GM15510 (cell line): ENCODE results near the gene GJB4.

Experiments
- POLR2A ChIP-seq: IDR thresholded peaks from 3 replicates; pipeline ENCODE4 v1.6.1; 2011; ENCODE audit warnings: borderline replicate concordance; ENCODE audit not compliant: insufficient read length; ENCODE audit errors: extremely low read depth

GJB4 gene

DNA sequence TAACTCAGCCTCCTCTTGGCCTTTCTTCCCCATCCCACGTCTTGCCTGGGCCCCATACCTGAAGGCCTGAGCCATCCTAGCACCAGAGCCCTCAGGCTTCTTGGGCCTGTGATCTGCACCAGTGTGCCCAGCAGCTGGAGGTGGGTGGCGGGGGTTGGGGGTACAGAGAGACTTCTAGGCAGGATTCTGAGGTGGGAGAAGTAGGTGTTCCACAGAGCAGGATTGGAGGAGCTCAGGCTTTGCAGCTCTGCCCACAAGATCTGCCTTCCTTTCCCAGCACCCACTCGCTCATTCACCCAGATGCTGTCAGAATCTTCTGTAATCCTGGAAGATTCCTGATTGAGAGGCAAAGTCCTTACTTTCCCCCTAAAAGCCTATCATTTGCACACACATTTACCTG is 14.7 kb upstream of the GJB4 start:
- no peak for TF ChIP-seq POLR2A

DNA sequence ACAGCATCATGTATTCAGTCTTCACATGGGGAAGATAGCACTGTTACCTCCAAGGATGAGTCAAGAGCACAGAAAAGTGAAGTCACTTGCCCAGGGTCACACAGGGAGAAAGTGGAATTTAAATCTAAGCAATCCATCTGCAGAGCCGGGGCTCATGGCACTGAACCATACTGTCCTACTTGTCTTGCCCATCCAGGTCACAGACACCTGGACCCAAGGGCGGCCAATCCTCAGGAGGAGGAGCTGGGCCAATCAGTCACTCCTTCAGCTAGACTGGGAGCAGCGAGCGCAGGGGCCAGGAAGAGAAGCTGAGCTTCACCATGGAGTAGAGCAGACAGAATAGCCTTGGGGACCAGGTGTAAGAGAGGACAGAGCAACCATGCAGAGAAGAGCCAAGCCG is 13.9 kb upstream of the GJB4 start:
- no peak for TF ChIP-seq POLR2A

DNA sequence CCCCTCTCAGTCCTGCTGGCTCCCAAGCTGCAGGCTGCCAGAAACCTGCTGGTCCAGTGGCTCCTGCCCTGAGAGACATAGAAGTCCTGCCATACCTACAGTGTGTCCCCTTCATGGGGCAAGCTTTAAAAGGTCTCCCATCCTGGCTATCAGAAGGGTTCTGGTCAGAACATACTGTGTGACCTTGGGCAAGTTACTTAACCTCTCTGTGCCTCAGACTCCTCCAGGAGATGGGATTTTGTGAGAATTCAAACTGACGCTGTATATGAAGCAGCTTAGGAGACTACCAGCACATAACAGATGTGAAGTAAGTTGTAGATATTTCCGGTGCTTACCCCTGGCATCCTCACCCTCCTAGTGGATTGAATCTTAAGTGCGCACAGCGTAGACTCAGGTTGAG is 13.4 kb upstream of the GJB4 start:
- TF ChIP-seq POLR2A = no peak

DNA sequence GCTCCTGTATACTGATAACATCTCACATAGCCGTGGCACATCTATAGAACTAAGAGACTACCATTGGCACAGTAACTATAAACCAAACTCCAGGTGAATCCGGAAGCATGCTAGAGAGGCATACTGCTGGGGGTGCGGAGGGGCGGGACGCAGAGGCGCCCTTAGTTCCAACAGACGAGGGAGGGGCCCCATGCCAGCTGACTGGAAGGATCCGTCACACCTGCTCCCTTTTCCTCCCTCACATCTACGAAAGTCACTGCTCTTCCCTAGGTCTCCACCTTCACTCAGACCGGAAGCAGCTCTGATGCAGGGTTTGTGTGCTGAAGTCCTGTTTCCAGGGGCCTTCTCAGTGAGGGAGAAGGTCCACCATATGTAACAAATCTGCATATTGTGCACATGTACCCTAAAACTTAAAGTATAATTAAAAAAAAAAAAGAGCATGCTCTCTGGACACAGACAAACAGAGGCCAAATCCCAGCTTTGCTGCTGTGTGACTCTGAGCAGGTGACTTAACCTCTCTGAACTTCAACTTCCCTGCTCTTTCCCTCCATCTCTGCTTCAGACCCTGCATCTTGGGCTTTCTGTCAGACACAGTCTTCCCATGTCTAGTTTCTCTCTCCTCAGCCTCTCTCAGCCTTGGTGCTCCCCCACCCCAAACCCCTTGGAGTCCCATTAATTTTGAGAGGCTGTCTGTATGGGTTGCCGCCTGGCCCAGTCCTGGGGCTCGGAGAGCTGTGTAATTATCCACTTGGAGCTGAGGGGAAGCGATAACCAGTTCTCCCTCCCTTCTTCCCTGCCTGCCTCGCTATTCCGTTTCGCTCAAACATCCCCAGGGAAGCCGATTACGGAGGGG is 12.5 kb upstream of the GJB4 start:
- TF ChIP-seq POLR2A = no peak

DNA sequence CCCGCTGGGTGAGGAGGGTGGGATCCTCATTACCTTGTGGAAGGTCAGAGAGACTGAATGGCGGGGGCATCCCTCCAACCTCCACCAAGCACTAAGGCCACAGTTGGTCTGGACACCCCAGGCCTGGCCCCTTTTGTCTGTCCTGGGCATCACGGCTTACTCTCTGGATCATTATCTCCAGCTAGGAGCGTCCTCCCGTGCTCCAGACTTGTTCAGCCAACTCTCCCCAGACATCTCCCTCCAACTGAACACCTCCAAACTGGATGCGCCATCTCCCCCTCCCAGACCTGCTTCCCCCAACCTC is 11.9 kb upstream of the GJB4 start:
- TF ChIP-seq POLR2A = no peak

DNA sequence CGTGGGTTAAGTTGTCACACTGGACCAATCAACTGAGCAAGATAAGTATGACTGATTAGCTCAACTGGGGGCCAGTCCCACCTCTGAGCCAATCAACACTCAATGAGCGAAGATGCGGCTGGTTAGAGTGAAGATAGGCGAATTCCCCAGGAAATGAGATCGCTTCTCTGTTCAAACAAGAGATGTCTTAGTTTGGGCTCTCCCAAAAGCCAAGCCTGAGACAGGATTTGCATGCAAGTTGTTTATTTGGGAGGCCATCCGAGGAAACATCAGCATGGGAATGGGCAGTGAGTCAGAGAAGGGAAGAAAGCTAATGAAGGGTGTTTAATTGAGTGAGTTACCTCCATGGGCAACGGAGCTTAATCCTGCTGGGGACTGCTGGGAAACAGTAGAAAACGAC is 9.5 kb upstream of the GJB4 start:
- TF ChIP-seq POLR2A = no peak

DNA sequence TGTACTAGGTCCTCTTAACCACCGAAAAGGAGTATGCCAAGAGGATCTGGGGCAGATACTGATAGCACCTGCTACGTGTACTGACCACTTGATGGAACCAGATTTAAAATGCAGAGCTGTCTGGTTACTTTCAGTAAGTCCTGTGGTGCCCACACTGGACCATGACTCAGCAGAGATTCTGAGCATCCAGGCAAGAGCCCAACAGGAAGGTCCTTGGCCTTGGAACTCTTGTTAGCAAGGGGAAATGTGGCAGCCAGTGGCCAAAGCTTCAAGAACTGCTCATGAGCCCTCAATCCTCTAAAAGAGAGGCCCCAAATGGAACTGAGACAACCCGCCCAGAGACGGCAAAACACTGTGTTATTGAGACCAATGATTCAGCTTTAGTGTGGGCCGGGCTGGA is 8.9 kb upstream of the GJB4 start:
- no peak for TF ChIP-seq POLR2A

DNA sequence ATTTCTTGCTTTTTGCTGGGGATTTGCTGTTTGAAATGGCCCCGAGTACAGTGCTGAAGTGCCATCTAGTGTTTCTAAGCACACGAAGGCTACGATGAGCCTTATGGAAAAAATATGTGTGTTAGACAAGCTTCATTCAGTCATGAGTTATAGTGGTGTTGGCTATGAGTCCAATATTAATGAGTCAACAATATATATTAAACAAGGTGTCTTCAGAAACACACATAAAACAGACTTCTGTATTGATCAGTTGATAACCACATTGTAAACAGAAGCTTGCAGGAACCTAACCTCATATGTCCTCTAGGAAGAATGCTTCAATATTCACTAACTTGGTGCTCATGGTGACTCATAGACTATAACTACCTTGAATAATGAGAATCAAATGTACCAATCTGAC is 6.4 kb upstream of the GJB4 start:
- TF ChIP-seq POLR2A = no peak

DNA sequence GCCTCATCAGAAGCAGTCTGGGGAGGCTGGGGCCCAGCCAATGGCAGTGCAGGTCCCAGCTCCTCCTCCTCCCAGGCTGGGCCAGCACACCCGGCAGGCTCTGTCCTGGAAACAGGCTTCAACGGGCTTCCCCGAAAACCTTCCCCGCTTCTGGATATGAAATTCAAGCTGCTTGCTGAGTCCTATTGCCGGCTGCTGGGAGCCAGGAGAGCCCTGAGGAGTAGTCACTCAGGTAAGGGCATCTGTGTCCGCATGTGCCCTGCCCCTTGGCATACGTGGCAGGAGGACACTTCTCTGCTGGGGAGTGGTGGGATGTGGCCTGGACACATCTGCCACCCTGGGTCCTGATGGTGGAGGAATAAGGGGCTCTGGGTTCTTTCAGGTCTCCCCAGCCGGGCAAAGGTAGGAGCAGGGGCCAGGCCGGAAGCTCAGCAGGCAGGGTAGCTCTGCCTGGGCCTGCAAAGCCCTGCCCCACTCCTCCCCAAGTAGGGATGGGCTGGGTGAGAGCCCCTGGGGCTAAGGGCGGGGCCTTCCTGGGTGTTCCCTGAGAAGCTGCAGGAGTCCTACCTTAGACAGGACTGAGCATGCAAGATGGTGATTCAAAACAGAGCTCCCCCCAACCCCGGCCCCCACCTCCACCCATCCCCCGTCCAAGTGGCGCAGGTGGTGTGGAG is 4.4 kb upstream of the GJB4 start, which contains the start of gene GJB5:
Gene GJB5 (plus strand): TSS at position 84 of the 674 bp plus-strand sequence. CDS start 2,284 bp downstream, outside the sequence.
- TF ChIP-seq POLR2A = no peak

DNA sequence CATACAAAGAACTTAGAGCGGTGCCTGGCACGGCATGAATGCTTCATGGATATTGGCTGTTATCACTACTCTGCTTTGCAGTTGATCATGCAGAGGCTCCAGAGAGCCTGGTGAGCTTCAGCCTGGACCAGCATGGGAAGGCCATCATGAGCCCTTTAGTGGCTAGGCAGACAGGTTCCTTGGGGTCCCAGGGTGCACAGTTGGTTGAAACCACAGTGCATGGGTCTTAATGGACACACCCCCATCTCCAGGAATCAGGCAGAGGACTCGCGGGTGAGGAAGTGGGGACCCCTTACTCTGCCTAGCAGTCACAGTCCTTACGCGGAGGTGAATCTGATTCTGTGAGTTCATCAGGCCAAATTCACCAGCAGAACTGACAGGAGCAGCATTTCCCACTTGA is 3.6 kb upstream of the GJB4 start:
- TF ChIP-seq POLR2A = no peak

DNA sequence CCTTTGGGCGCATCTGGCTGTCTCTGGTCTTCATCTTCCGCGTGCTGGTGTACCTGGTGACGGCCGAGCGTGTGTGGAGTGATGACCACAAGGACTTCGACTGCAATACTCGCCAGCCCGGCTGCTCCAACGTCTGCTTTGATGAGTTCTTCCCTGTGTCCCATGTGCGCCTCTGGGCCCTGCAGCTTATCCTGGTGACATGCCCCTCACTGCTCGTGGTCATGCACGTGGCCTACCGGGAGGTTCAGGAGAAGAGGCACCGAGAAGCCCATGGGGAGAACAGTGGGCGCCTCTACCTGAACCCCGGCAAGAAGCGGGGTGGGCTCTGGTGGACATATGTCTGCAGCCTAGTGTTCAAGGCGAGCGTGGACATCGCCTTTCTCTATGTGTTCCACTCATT is 2.2 kb upstream of the GJB4 start:
- no peak for TF ChIP-seq POLR2A

DNA sequence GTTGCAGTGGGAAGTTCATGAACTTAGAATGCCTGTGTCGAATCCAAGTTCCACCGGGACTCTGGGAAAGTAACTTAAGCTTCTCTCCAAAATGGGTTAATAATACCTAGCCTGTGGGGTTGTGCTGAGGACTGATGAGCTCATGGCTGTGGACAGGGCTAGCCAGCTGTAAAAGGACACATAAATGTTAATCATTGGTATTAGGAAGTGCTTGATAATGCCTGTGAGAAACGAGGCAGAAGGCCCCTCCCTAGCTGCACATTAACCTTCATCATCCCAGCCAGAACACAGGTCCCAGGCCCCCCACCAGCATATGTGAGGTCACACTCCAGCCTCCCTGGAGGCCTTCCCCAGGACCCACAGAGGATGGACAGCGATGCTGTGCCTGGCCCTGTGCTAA is 789 bp upstream of the GJB4 start:
- no peak for TF ChIP-seq POLR2A

DNA sequence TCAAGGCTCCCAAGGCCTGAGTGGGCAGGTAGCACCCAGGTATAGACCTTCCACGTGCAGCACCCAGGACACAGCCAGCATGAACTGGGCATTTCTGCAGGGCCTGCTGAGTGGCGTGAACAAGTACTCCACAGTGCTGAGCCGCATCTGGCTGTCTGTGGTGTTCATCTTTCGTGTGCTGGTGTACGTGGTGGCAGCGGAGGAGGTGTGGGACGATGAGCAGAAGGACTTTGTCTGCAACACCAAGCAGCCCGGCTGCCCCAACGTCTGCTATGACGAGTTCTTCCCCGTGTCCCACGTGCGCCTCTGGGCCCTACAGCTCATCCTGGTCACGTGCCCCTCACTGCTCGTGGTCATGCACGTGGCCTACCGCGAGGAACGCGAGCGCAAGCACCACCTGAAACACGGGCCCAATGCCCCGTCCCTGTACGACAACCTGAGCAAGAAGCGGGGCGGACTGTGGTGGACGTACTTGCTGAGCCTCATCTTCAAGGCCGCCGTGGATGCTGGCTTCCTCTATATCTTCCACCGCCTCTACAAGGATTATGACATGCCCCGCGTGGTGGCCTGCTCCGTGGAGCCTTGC is 1.7 kb downstream of the GJB4 start:
- no peak for TF ChIP-seq POLR2A

DNA sequence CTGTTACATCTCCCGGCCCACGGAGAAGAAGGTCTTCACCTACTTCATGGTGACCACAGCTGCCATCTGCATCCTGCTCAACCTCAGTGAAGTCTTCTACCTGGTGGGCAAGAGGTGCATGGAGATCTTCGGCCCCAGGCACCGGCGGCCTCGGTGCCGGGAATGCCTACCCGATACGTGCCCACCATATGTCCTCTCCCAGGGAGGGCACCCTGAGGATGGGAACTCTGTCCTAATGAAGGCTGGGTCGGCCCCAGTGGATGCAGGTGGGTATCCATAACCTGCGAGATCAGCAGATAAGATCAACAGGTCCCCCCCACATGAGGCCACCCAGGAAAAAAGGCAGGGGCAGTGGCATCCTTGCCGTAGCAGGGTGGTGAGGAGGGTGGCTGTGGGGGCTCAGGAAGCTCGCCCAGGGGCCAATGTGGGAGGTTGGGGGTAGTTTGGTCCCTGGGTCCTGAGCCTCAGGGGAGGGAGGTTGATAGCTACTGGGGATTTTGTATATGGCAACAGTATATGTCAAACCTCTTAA is 2.3 kb downstream of the GJB4 start:
- no peak for TF ChIP-seq POLR2A

DNA sequence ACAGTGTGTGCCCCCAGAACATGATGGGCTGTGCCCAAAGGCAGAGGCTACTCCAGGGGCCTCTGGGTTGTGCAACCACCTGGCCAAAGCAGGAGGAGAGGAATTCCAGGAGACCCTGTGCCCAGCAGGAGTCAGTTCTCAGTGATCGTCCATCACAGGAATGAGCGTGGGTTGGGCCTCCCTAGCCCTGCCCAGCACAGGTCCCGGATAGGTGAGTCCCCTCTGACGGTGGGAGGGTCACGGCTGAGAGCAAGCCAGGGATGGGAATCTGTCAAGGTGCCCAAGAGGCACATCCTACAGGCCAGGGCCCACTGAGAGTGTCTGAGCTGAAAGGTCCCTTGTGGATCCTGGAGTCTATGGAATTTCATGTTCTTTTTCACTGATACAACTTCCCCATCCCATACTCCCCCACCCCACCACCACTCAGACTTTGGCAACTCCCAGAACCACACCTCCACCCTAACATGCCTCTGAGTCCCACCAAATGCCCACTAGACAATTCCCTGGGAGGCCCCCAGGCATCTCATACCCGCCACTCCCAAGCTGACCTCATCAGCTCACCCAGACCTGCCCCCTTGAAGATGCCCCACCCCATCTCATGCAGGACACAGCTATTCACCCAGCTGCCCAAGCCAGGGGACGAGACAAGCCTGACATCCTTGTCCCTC is 3.1 kb downstream of the GJB4 start:
- TF ChIP-seq POLR2A = no peak

DNA sequence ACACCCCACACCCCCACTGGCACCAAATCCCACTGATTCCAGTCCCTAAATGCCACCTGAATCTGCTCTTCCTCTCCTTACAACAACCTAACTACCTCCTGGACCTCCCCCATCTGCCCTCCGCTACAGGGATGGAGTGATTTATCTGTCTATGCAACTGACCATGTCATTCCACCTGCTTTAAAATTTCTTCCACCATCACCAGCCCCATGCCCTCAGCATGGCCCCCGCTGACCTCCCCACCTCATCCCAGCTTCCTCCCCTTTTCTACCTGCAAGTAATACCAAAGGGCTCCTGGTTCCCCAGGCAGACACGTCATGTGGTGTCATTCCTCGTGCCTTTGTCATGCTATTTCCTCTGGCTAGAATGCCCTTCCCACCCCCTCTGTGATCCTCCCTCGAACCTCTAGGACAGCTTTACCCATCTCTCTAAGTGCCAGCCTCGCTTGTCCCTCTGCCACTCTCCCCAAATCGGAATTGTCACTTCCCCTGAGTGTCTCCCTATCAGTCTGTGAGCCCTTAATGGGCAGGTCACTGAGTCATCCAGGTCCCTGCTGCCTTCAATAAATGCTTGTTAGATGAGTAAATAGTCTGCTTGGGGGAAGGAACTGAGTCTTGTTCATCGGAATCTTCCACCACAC is 3.7 kb downstream of the GJB4 start:
- TF ChIP-seq POLR2A = no peak

DNA sequence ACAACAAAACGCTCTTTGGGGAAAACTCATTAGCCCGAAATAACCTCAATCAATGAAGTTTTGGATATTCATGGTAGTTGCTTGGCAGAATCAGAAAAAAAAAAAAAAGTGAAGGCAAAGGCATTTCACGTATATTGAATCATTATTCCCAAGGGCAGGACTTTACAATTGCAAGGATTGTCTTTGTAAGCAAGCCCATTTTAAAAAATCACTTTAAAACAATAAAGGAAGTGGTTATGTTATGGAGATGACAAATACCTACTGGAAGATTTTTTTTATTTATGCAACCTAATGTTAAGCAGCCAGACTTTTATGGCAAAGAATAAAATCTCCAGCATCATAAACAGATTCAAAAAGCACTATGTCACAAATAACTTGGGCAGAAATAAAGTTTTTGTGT is 9.3 kb downstream of the GJB4 start:
- no peak for TF ChIP-seq POLR2A
